ENCODE measurements around the gene TATDN3.

Gene TATDN3

DNA sequence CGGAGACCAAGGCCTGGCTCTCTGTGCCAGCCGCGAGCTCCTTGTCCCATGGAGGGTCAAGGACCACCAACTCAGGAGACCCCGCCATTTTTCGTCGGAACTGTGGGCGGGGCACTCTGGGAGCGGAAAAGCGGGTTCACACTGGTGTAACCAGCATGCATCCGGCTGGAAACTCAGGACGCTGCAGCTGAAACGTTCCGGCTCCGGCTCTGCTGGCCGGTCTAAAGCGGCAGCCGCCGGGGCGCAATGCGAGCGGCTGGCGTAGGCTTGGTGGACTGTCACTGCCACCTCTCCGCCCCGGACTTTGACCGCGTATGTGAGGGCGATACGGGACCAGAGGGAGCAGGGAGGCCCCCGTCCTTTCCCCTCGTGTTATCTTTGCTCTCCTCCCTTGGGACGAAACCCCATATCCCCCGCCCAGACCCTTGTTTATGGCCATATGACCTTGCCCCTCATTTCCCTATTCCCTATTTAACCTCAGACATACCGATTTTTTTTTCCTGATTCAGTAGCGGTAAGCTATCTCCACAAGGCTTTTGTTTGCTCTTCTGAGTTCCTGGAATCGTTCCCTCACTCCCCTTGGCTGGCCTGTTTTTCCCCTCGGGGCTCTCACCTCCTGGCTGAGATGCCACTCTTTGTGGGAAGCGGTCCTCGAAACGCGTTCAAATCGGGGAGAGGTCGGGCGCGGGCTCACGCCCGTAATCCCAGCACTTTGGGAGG lies at the start of gene TATDN3, which contains the start of gene NSL1:
Gene TATDN3 (plus strand): TSS at position 219 of the 720 bp plus-strand sequence. CDS start 28 bp downstream, at position 247.
Gene NSL1 (minus strand): TSS at position 102 of the 720 bp plus-strand sequence. CDS start 14 bp downstream, at position 88.
- no peak for TF ChIP-seq CTCF (IDR thresholded peaks at IDR 0.05; ENCODE audit: low read length, missing control alignments)
- peak within 1 kb of the TSS; percentile 98 for H3K4me3 ChIP-seq (replicated peaks; ENCODE audit: low read depth, low read length)
- DNase-seq (ENCODE audit: low read depth) = peak; percentile 96

GRCh38 chr1:212743901-212744475 lies 47.7 kb upstream of the TATDN3 start:
- H3K4me3 ChIP-seq (replicated peaks; ENCODE audit: low read depth, low read length) = no peak overlapping the region
- DNase-seq (ENCODE audit: low read depth) = no peak
- TF ChIP-seq CTCF (IDR thresholded peaks at IDR 0.05; ENCODE audit: low read length, missing control alignments) = no peak

DNA sequence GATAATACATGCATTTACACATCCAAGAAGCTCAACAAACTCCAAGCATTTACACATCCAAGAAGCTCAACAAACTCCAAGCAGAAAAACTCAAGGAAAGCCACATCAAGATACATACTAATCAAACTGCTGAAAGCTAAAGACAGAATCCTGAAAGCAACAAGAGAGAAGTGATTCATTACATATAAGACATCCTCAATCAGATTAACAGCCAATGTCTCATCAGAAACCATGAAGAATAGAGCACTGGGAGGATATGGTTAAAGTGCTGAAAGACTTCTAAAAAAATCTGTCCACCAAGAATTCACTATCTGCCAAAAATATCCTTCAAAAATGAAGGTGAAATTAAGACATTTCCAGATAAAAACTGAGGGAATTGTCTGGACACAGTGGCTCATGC lies 46.4 kb upstream of the TATDN3 start:
- DNase-seq (ENCODE audit: low read depth) = no peak
- H3K4me3 ChIP-seq (replicated peaks; ENCODE audit: low read depth, low read length) = no peak overlapping the region
- TF ChIP-seq CTCF (IDR thresholded peaks at IDR 0.05; ENCODE audit: low read length, missing control alignments) = no peak

GRCh38 chr1:212746546-212746945 lies 45.1 kb upstream of the TATDN3 start:
- no peak for DNase-seq (ENCODE audit: low read depth)
- H3K4me3 ChIP-seq (replicated peaks; ENCODE audit: low read depth, low read length) = no peak overlapping the region
- no peak for TF ChIP-seq CTCF (IDR thresholded peaks at IDR 0.05; ENCODE audit: low read length, missing control alignments)

- TF ChIP-seq CTCF (IDR thresholded peaks at IDR 0.05; ENCODE audit: low read length, missing control alignments) = peak; percentile 81
- H3K4me3 ChIP-seq (replicated peaks; ENCODE audit: low read depth, low read length) = no peak overlapping the region
- peak; percentile 89 for DNase-seq (ENCODE audit: low read depth)
Measured at GRCh38 chr1:212749821-212750535, 41.7 kb upstream of the TATDN3 start.

- H3K4me3 ChIP-seq (replicated peaks; ENCODE audit: low read depth, low read length) = peak overlapping the region; percentile 15
- no peak for TF ChIP-seq CTCF (IDR thresholded peaks at IDR 0.05; ENCODE audit: low read length, missing control alignments)
- DNase-seq (ENCODE audit: low read depth) = peak; percentile 44
Measured at GRCh38 chr1:212752252-212752933, 39.3 kb upstream of the TATDN3 start.
